Measurements from ENCODE around the gene MYH9.
"Not testable (repeated sequence)": the region's sequence is repeated elsewhere in the genome, so short reads cannot be mapped to it uniquely, and the experiment has no call there.

The MYH9 gene

GRCh38 chr22:36413022-36413775 is 25.4 kb upstream of the MYH9 start:
- DNase-seq: no peak

DNA sequence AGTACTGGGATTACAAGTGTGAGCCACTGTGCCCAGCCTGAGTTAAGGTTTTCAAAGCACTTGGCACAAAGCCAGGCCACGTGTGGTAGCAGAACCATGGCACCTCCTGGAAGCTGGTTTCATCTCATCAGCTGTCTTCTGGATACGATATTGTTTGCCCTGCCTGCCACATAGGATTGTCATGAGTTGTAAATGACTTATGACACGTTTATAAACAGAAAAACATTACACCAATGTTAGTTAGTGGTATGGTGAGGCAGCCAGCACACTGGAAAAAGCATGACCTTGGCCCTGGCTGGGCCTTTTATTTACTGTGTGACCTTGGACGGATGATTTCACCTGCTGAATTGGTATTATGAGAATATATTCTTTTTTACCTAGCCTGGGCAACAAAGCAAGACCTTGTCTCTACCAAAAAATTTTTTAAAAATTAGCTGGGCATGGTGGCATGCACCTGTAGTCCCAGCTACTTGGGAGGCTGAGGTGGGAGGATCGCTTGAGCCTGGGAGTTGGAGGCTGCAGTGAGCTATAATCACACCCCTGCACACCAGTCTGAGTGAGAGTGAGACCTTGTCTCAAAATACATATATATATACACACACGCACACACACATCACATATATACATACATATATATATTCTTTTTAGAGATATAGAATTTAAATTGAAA is 24.0 kb upstream of the MYH9 start:
- DNase-seq: no peak

DNA sequence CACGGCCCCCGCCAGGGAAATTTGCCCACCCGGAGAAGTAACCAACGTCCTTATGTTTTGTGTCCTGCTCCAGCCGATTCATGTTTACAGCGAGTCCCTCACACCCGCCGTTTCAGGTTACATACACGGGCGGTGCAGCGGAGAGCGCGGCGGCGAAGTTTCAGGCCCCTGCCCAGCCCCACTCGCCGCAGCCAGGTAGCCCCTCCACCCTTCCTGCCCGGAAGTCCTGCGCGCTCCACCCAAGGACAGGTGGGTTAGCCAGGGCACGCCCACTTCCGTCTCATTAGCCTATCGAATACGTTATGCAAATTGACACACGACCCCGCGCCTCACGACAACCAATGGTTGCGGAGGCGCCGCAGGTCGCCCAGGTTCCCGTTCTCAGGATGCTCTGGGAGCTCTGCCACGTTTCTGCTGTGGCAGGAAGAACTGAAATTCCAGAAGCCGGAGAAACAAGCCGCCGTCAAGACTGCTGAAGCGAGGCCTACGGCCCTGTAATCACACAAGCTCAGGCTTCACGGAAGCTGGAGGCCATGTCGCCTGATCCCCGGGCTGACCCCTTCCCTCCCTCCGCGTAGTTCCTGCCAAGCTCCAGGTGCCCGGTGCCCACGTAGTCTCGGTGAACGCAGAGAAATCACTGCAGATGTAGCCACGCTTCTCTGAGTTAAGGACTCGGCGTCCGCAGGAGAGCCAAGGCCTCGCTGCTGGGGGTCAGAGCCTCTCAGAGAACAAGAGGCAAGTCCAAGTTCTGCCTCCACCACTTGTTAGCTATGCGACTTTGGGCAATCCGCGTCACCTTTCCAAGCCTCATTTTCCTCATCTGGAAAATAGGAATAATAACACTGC is 22.4 kb upstream of the MYH9 start:
- peak; percentile 82 for DNase-seq

- DNase-seq: not testable (repeated sequence)
These were observed 21.8 kb upstream of the MYH9 start for GRCh38 chr22:36409554-36409910.

DNA sequence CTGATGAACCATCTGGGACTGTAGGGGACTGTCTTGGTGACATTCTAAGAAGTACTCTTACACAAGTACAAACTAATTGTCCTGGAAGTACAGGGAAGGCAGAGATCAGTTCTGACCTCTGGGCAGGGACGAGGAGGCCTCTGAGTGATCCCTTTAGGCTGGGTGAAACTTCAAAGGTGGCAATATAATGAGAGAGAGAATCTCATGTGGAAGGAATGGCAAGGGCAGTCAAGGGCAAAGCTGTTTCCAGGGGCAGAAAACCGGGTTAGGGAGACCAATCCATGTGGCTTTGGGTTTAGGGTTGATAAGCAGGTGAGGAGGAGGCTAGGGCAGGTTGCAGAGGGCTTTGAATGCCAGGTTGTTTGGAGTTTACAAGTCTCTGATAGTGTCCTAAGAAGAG is 21.3 kb upstream of the MYH9 start:
- no peak for DNase-seq

DNA sequence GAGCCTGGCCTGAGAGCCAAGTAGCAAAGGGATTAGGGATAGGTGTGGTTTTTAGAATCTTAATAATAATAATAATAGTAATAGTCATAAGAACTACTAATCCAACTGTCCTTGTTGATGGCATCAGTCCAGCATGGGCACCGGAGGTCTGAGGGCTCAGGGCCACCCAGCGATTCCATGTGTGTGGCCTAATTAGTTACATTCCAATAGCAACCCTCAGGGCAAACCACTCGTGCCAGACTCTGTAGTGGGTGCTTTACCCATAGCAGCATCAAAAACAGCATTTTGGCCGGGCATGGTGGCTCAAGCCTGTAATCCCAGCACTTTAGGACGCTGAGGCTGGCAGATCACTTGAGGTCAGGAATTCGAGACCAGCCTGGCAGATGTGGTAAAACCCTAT is 19.0 kb upstream of the MYH9 start:
- no peak for DNase-seq

GRCh38 chr22:36405671-36406538 is 18.1 kb upstream of the MYH9 start:
- peak; percentile 51 for DNase-seq

GRCh38 chr22:36405221-36405661 is 17.5 kb upstream of the MYH9 start:
- no peak for DNase-seq

GRCh38 chr22:36404446-36404845 is 16.7 kb upstream of the MYH9 start:
- DNase-seq: no peak

- no peak for DNase-seq
These were observed 11.7 kb upstream of the MYH9 start for GRCh38 chr22:36399472-36399778.

DNA sequence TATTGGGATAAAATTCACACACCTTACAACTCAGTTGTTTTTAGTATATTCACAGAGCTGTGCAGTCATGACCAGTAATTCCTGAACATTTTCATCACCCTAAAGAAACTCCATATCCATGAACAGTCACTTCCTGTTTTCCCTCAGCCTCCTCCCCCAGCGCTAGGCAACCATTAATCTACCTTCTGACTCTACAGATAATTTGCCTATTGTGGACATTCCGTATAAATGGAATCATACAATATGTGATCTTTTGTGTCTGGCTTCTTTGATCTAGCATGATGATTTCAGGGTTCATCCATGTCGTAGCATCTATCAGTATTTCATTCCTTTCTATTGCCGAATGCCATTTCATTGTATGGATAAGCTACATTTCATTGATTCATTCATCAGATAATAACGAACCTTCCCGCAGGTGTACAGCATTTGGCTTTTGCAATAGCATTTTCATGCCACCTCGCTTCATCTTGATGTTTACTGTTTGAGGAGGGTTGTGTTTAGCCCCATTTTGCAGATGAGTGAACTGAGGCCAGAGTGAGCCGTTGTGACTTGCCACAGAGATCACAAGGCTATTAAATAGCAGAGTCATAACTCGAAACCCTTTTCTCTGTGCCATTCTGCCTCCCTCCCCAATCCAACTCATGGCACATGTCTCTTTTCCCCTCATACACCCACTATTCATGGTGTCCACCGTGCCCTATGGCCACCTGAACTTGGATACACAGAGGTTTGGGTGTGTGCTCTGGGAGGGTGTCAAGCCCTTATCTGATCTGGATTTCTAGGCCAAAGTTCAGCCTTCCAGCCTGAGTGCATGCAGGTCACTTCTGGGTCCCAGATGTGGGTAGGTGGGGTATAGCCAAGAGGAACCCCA is 11.1 kb upstream of the MYH9 start:
- DNase-seq: peak; percentile 68

DNA sequence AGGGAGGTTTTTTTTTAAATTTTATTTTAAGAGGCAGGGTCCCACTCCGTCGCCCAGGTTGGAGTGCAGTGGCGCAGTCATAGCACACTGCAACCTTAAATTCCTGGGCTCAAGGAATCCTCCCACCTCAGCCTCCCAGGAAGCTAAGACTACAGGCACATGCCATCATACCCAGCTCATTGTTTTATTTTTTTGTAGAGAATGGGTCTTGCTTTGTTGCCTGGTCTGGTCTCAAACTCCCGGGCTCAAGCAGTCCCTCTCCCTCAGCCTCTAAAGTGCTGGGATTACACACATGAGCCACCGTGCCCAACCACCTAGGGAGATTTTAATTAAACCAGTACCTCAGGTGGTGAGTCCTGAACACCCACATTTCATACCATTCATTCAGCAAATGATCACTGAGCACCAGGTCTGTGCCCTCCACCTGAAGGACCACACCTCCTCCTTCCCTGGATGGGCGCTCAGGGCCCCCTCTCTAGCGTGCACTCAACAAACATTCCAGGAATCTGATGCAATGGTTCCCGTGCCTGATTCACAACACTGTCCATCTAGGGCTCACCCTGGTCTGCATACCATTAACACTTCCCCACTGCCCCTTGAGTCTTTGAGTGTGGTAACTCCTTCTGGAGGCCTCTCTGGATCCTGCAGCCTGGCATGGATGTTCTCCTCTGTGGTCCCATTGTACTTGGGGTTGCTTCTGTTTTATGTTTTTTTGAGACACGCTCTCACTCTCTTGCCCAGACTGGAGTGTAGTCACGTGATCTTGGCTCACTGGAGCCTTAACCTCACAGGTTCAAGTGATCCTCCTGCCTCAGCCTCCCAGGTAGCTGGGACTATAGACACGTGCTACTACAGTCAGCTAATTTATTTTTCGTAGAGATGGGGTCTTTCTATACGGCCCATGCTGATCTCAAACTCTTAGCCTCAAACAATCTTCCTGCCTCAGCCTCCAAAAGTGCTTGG is 9.6 kb upstream of the MYH9 start:
- DNase-seq: peak; percentile 88

GRCh38 chr22:36395915-36396314 is 8.1 kb upstream of the MYH9 start:
- peak; percentile 73 for DNase-seq

DNA sequence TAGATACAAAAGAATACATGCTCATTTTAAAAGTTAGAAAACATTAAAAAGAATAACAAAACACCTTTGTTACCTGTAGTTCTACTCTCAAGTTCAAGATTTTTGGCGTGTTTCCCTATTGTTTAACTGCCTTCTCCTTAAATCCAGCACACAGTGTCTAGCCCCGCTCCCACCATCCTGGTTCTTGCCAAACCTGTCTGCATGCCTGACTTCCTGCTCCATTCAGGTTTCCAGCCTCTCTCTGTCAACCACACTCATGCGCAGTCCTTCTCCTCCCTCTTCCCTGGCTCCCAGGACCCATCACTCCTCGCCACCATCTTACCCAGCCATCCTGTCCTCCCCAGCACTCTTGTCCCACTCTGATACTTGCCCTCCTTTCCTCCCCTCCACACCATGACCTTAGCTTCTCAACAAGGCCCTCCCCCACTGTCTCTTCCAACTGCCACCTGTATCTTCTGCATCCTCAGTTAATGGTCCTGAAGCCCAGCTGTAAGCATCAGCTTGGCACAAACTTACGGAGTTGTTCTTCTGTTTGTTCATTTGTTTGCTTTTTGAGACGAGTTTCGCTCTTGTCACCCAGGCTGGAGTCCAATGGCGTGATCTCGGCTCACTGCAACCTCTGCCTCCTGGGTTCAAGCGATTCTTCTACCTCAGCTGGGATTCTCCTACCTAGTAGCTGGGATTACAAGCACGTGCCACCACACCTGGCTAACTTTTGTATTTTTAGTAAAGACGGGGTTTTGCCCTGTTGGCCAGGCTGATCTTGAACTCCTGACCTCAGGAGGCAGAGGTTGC is 7.5 kb upstream of the MYH9 start:
- DNase-seq: no peak

DNA sequence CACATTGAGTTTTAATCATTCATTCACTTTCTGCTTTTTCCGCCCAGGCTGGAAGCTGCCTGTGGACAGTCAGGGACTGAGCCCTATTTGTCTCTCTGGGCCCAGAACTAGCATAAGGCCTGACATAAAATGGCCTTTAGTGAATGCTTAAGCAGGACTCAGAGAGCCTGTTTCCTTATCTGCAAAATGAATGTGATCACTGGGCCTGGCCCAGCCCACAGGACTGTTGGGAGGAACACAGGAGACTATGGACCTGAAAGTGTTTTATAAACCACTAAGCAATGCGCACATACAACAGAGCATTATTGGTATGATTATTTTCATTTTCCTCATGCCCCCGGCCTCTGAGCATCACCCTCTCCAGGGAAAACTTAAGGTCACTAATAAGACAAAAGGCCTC is 3.9 kb upstream of the MYH9 start:
- peak; percentile 17 for DNase-seq

GRCh38 chr22:36389122-36389521 is 1.4 kb upstream of the MYH9 start:
- not testable (repeated sequence) for DNase-seq

GRCh38 chr22:36387709-36387958 is 133 bp downstream of the MYH9 start:
- no peak for DNase-seq

DNA sequence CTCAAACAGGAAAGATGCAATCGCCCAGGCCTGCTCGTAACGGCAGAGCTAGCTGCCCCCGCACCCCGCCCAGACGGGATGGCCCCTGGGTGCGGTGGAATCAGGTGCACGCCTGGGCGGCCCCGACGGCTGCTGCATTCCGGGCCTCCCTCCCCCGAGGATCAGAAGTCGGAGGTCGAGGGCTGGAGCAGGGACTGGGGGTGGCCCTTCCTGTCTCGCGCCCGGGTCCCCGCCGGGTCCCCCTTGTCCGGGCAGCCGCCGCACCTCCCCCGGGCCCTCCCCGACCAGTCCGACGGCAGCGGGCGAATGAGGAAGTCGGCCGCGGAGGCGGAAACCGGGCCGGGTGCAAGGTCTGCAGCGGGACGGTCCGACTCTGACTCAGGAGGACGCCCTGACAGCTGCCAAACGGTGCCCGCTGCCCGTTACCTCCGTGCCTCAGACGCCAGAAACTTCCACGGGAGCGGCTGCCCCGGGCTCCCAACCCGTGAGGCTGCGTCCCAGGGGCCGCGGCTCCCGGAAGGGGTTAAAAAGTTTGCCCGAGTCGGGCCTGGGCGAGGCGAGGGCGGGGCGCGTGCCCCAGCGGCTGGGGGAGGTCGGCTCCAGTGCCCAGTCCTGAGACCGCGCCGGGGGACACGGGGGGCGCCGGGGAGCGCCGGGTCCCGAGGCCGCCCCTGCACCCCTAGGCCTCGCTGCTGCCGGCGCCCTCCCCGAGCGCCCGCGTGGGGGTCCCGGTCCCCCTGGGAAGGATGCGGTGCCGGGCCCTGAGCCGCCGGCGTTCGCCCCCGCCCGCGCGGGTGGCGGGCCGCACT is 663 bp downstream of the MYH9 start:
- DNase-seq: peak; percentile 7

- peak; percentile 21 for DNase-seq
These were observed 1.3 kb downstream of the MYH9 start for GRCh38 chr22:36386351-36386899.
